GM21723 (cell line): ENCODE data around the gene VPS13D.
"Not testable (repeated sequence)": the region's sequence is repeated elsewhere in the genome, so short reads cannot be mapped to it uniquely, and the experiment has no call there.

Experiments used
- ATAC-seq: cut with Tn5 transposase; IDR thresholded peaks from one replicate; pipeline ENCODE4 v1.9.1; 2021; ENCODE audit warnings: mild to moderate bottlenecking, moderate library complexity; ENCODE audit not compliant: unreplicated experiment

The VPS13D gene

DNA sequence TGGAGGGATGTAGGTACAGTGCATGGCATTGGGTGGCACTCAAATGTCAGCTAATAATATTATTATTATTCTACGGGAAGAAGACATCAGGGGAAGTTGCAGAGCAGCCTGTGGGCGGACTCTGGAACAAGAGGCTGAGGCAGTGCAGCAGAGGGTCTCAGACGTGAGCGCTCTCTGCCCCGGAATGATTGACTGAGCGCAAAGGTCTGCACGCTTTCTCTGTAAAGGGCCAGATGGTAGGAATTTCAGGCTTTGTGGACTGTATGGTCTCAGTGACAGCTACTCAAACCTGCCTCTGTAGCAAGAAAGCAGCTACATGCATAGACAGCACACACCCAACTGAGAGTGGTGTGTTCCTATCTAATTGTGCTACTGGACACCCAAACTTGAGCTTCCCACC lies 29.6 kb upstream of the VPS13D start:
- no peak for ATAC-seq

- ATAC-seq: no peak
These were observed 28.3 kb upstream of the VPS13D start for GRCh38 chr1:12201352-12202189.

DNA sequence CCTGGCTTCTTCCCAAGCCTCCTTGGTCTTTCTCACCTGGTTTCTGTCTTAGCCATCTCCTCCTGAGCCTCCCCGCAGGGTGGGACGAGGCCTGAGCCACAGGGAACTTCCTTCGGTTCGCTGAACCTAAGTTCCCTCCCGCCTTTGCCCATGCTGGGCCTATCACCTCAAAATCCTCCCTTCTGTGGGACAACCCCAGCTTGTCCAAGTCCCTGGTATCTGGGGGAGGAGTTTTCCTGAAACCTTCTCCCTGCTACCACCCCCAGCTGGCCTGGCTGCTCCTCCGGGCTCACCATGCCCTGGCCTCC lies 27.7 kb upstream of the VPS13D start:
- ATAC-seq: no peak

DNA sequence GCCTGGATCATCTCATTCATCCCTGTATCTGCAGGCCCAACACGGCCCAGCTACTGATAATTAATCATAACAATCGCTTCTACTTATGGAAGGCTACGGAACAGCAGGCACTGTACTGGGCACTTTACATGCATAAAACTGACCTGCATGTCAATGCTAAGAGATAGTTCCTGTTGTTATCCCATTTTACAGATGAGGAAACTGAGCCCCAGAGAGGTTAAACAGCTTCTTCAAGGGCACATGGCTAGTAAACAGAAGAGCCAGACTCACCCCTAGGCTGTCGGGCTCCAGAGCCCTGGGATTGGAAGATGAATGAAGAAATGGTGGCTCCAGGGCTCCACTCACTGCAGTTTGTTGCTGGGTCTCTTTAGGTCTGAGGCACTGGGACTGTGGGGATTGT lies 27.3 kb upstream of the VPS13D start:
- ATAC-seq: no peak

DNA sequence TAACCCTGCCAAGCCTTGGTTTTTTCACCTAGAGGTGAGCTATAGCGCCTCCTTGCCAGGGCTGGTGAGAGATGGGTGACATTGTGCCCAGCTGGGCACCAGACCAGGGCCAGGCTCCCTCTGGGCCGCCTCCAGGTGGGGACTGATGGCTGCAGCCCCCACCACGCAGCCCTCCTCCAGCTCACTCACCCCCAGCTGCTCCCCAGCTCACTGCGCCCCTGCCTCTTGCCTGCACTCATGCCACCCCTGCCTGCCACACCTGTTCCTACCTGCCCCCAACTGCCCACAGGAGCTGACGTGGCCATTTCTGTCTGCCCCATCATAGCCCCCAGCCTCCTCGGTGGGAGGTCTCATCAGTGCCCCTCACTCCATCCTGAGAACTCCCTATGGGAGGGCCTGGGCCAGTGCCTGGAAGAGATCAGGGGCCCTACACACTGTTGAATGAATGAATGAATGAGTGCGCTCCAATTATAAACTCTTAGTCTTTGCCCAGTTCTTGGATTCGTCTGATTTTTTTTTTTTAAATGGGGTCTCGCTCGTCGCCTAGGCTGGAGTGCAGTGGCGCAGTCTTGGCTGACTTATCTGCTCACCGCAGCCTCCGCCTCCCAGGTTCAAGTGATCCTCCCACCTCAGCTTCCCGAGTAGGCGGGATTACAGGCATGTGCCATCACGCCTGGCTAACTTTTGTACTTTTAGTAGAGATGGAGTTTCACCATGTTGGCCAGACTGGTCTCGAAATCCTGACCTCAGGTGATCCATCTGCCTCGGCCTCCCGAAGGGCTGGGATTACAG lies 26.4 kb upstream of the VPS13D start:
- ATAC-seq: no peak

- ATAC-seq: no peak
These were observed 25.7 kb upstream of the VPS13D start for GRCh38 chr1:12204140-12204539.

DNA sequence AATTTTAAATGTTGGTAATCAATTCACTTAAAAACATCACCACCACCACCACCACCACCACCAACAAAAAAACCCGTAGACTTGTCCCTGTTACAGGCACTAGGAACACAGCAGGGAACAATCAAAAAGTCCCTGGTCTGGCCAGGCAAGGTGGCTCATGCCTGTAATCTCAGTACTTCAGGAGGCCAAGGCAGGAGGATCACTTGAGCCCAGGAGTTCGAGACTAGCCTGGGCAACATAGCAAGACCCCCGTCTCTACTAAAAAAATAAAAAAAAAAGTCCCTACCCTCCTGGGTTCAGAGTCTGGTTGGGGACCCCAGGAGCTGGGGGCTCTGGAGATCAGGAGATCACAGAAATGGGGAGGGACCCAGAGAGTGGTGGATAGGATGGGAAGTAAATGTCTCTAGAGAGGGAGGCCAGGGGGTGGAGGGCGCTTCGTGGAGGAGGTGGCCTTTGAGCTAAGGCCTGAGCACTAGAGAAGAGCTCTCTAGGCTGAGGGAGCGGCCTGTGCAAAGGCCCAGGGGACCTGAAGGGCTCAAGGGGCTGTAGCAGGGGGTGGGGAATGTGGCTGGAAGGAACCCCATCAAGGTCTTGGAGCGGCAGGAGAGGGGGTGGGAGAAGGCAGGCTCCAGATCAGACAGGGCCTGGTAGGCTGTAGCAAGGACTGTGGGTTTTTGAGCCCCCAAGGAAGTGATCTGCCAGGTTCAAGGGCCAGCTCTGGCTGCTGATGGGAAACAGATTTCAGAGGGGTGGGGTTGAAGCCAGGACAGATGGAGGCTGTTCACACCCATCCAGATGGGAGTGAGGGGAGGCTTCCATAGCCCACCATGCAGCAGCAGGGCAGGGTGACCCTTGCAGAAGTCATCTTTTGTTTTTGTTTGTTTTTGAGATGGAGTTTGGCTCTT lies 24.8 kb upstream of the VPS13D start:
- no peak for ATAC-seq

DNA sequence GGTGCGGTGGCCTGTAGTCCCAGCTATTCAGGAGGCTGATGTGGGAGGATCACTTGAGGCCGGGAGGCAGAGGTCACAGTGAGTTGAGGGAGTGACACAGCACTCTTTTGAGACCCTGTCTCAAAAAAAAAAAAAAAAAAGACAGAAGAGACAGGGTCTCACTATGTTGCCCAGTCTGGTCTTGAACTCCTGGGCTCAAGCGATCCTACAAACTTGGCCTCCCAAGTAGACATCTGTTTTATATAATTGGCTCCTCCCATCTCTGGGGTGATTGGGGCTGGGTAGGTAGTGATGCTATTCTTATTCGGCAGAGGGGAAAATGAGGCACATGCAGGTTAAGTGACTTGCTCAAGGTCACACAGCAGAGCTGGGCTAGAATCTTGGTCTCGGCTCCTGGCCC lies 23.6 kb upstream of the VPS13D start:
- no peak for ATAC-seq

- ATAC-seq: no peak
These were observed 22.9 kb upstream of the VPS13D start for GRCh38 chr1:12206792-12207424.

- ATAC-seq: no peak
These were observed 21.6 kb upstream of the VPS13D start for GRCh38 chr1:12208271-12208670.

- ATAC-seq: no peak
These were observed 20.9 kb upstream of the VPS13D start for GRCh38 chr1:12208764-12209494.

- no peak for ATAC-seq
These were observed 20.4 kb upstream of the VPS13D start for GRCh38 chr1:12209495-12209832.

- no peak for ATAC-seq
These were observed 14.5 kb upstream of the VPS13D start for GRCh38 chr1:12215118-12215961.

- no peak for ATAC-seq
These were observed 10.0 kb upstream of the VPS13D start for GRCh38 chr1:12219800-12220199.

DNA sequence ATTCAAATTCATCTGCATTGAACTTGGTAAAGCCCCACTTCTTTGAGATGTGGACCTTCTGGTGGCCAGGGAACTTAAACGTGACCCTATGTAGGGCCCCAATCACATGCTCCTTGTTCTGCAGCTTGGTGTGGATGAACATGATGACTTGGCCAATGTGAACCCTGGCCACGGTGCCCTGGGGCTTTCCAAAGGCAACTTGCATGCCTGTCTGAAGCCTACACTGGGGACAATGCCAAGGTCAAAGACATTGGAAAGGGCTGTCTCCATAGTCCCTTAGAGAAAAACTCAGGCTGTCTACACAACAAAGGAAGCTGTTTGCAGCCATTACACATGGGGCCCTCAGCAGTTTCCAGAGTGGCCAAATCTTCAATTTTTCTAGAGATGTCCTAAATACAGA lies 8.9 kb upstream of the VPS13D start:
- no peak for ATAC-seq

GRCh38 chr1:12222700-12223099 lies 7.1 kb upstream of the VPS13D start:
- ATAC-seq: not testable (repeated sequence)

DNA sequence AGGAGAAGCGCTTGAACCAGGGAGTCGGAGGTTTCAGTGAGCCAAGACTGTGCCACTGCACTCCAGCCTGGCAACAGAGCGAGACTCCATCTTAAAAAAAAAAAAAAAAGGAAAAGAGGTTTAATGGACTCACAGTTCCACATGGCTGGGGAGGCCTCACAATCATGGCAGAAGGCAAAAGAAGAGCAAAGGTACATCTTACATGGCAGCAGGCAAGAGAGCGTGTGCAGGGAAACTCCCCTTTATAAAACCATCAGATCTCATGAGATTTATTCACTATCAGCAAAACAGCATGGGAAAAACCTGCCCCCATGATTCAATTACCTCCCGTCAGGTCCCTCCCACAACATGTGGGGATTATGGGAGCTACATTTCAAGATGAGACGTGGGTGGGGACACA lies 5.7 kb upstream of the VPS13D start:
- ATAC-seq: not testable (repeated sequence)

- no peak for ATAC-seq
These were observed 851 bp upstream of the VPS13D start for GRCh38 chr1:12228979-12229378.

DNA sequence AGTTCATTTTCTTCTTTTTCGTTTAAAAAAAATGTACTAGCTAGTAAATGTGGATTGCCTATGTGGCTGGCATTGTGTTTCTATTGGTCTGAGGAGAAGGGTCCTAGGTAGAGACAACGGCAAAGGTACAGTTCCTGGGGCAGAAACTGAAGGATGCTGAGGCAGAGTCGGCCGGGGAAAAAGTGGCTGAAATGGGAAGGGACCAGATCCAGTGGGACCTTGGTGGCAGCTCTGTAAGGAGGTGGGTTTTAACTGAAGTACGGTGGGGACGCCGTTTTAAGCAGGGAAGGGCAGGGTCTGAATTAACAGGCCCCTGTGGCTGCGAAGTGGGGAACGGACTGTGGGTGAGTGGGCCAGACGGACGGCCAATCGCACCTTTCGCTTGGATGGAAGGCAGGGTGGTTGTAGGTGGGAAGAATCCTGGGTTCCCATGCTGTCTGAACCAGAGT lies 420 bp upstream of the VPS13D start:
- ATAC-seq: no peak
